ENCODE results near the gene PEX5. TPM values are rescaled to one million over a fixed set of nuclear protein-coding genes. Genes with fewer than 3 reads are reported as not detected.

PEX5 gene
- total and polyA plus RNA-seq, 4 donors: 19.8 to 59.8 (median 43.4) TPM

DNA sequence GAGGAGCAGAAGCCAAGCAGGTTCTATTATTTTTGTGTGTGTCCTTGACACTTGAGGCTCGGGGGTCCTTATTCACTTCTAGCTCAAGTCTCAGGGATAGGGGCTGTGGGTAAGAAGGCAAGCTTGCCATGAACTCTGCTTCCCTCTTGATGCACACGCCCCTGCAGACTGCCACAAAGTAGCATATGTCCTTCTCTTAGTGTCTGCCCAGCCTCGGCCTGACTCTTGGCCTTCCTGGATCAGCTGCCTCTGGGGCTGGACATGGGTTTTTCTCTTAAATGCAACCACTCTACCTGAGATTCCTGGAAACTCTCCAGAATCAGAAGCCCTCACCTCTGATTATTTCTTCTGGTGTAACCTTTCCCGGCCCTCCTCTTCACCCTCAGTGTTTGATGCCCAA is 28.2 kb upstream of the PEX5 start:
- TF ChIP-seq, protein P1, sequence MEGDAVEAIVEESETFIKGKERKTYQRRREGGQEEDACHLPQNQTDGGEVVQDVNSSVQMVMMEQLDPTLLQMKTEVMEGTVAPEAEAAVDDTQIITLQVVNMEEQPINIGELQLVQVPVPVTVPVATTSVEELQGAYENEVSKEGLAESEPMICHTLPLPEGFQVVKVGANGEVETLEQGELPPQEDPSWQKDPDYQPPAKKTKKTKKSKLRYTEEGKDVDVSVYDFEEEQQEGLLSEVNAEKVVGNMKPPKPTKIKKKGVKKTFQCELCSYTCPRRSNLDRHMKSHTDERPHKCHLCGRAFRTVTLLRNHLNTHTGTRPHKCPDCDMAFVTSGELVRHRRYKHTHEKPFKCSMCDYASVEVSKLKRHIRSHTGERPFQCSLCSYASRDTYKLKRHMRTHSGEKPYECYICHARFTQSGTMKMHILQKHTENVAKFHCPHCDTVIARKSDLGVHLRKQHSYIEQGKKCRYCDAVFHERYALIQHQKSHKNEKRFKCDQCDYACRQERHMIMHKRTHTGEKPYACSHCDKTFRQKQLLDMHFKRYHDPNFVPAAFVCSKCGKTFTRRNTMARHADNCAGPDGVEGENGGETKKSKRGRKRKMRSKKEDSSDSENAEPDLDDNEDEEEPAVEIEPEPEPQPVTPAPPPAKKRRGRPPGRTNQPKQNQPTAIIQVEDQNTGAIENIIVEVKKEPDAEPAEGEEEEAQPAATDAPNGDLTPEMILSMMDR (IDR thresholded peaks at IDR 0.05; ENCODE audit: control extremely low read depth, extremely low read depth): no peak
- DNase-seq: no peak
- Histone ChIP-seq H3K27ac (ENCODE audit: low read depth in 1 of 2, low read length in 1 of 2) (no peak overlapping the region), H3K27me3 (ENCODE audit: control insufficient read depth in 3 of 3, insufficient read depth in 3 of 3, low read length in 2 of 3) (peaks cover 0 to 3% (median 0%) of the 10 kb centered on the region in 3 donors), H3K4me3 (no peak overlapping the region), H3K36me3 (ENCODE audit: control insufficient read depth in 4 of 4, insufficient read depth in 4 of 4, low read length in 4 of 4) (peaks cover 0 to 12% (median 0%) of the 10 kb centered on the region in 4 donors), H3K4me1 (ENCODE audit: control insufficient read depth in 5 of 5, insufficient read depth in 5 of 5, low read length in 5 of 5) (peaks cover 0 to 7% (median 0%) of the 10 kb centered on the region in 5 donors), H3K9me3 (ENCODE audit: control insufficient read depth in 4 of 4, insufficient read depth in 3 of 4, low read length in 3 of 4) (peaks cover 0 to 3% (median 0%) of the 10 kb centered on the region in 4 donors), H3K9ac (ENCODE audit: insufficient read depth in 1 of 2, low read length in 2 of 2) (no peak overlapping the region)
- 87 to 97% methylated on average over 4 of the region's 4 CpGs for WGBS, 2 donors
- ATAC-seq (ENCODE audit: insufficient read depth, low FRiP score): no peak

DNA sequence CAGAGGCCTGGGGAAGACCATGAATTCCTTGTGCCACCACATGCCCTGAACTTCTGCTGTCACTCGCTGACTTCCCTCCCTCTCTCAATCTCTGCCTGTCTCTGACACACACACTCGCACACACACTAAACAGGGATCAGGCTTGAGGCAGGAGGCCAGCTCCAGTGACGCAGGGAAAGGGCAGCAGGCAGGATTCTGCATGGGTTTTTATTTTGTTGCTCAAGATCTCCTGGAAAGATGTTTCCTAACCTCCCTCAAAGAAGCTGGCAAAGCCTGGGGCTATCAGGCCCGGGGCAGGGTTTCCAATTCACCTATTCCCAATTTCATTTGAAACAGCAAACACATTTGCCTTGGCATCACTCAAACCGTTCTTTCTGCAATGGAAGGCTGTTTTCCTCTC is 27.7 kb upstream of the PEX5 start:
- DNase-seq (no peak), ATAC-seq (ENCODE audit: insufficient read depth, low FRiP score) (peak; percentile 15)
- peaks cover 0 to 12% (median 0%) of the 10 kb centered on the region in 4 donors for H3K36me3 ChIP-seq (ENCODE audit: control insufficient read depth in 4 of 4, insufficient read depth in 4 of 4, low read length in 4 of 4)
- H3K4me1 ChIP-seq (ENCODE audit: control insufficient read depth in 5 of 5, insufficient read depth in 5 of 5, low read length in 5 of 5): peaks cover 0 to 3% (median 0%) of the 10 kb centered on the region in 5 donors
- H3K27me3 ChIP-seq (ENCODE audit: control insufficient read depth in 3 of 3, insufficient read depth in 3 of 3, low read length in 2 of 3): peaks cover 0 to 3% (median 0%) of the 10 kb centered on the region in 3 donors
- no peak overlapping the region for H3K4me3 ChIP-seq
- no peak overlapping the region for H3K9ac ChIP-seq (ENCODE audit: insufficient read depth in 1 of 2, low read length in 2 of 2)
- no peak overlapping the region for H3K27ac ChIP-seq (ENCODE audit: low read depth in 1 of 2, low read length in 1 of 2)
- WGBS, 2 donors: 85 to 87% methylated on average over 5 of the region's 5 CpGs
- peaks cover 0 to 3% (median 0%) of the 10 kb centered on the region in 4 donors for H3K9me3 ChIP-seq (ENCODE audit: control insufficient read depth in 4 of 4, insufficient read depth in 3 of 4, low read length in 3 of 4)
- TF ChIP-seq, protein P1 (IDR thresholded peaks at IDR 0.05; ENCODE audit: control extremely low read depth, extremely low read depth): no peak

DNA sequence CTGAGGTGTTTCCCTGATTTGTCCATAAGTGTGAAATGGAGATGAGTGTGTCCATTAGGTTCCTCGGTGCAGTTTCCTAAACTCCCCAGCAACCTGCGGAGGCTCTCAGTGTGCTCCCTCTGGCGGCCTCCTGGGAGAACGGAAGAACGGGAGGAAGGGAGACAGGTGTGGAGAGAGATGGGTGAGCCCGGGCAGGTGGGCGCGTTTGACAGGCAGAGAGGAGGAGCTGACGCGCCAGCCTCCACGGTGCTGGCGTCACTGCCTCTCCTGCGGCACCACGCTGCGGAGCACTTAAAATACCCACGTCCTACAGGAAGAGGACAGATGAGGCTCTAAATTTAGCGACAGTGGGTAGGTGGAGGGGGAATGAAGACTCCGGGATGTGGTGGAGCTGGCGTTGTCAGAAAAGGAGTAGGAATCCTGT is 26.8 kb upstream of the PEX5 start:
- peaks cover 0 to 3% (median 0%) of the 10 kb centered on the region in 3 donors for H3K27me3 ChIP-seq (ENCODE audit: control insufficient read depth in 3 of 3, insufficient read depth in 3 of 3, low read length in 2 of 3)
- TF ChIP-seq, protein P1 (IDR thresholded peaks at IDR 0.05; ENCODE audit: control extremely low read depth, extremely low read depth): peak; percentile 10
- no peak overlapping the region for H3K4me3 ChIP-seq
- peaks cover 0 to 4% (median 0%) of the 10 kb centered on the region in 4 donors for H3K36me3 ChIP-seq (ENCODE audit: control insufficient read depth in 4 of 4, insufficient read depth in 4 of 4, low read length in 4 of 4)
- DNase-seq (peak; percentile 21 to 40 (median 39)), ATAC-seq (ENCODE audit: insufficient read depth, low FRiP score) (peak; percentile 70)
- H3K27ac ChIP-seq (ENCODE audit: low read depth in 1 of 2, low read length in 1 of 2): no peak overlapping the region
- H3K4me1 ChIP-seq (ENCODE audit: control insufficient read depth in 5 of 5, insufficient read depth in 5 of 5, low read length in 5 of 5): no peaks in the 10 kb centered on the region
- WGBS, 2 donors: 3% methylated on average over 19 of the region's 19 CpGs
- H3K9me3 ChIP-seq (ENCODE audit: control insufficient read depth in 4 of 4, insufficient read depth in 3 of 4, low read length in 3 of 4): peaks cover 0 to 5% (median 1%) of the 10 kb centered on the region in 4 donors
- no peak overlapping the region for H3K9ac ChIP-seq (ENCODE audit: insufficient read depth in 1 of 2, low read length in 2 of 2)

DNA sequence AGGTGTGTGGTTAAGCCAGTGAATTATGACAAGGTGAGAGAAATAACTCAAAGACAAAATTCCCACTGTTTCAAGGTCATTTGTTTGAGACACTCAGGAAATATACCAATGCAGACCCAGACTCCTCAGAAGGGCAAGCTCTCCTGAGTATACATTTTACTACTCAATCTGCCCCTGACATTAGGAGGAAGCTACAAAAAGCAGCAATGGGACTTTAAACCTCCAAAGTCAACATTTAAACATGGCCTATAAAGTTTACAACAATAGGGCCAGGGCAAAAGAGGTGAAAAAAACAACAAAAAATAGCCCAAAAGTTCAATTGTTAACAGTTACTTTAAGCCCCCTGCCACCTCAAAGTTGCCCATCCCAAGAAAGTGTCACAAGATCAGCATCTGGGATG is 19.5 kb upstream of the PEX5 start:
- no peak overlapping the region for H3K27ac ChIP-seq (ENCODE audit: low read depth in 1 of 2, low read length in 1 of 2)
- TF ChIP-seq, protein P1 (IDR thresholded peaks at IDR 0.05; ENCODE audit: control extremely low read depth, extremely low read depth): no peak
- no peaks in the 10 kb centered on the region for H3K4me1 ChIP-seq (ENCODE audit: control insufficient read depth in 5 of 5, insufficient read depth in 5 of 5, low read length in 5 of 5)
- H3K27me3 ChIP-seq (ENCODE audit: control insufficient read depth in 3 of 3, insufficient read depth in 3 of 3, low read length in 2 of 3): no peaks in the 10 kb centered on the region
- H3K9ac ChIP-seq (ENCODE audit: insufficient read depth in 1 of 2, low read length in 2 of 2): no peak overlapping the region
- ATAC-seq (ENCODE audit: insufficient read depth, low FRiP score) (no peak), DNase-seq (no peak)
- H3K4me3 ChIP-seq: no peak overlapping the region
- H3K9me3 ChIP-seq (ENCODE audit: control insufficient read depth in 4 of 4, insufficient read depth in 3 of 4, low read length in 3 of 4): peaks cover 0 to 24% (median 4%) of the 10 kb centered on the region in 4 donors
- no peaks in the 10 kb centered on the region for H3K36me3 ChIP-seq (ENCODE audit: control insufficient read depth in 4 of 4, insufficient read depth in 4 of 4, low read length in 4 of 4)

Measured in lung (tissue), 12 donors.